IPS-18c (cell line): Measurements from ENCODE around the gene SEMG1.

ENCODE experiments used
- H3K4me3 ChIP-seq: 2 replicates; pipeline ENCODE4 v1.7.0; 2013; ENCODE audit warnings: low read depth, mild to moderate bottlenecking, low read length, moderate library complexity; ENCODE audit not compliant: insufficient read depth
- H3K9me3 ChIP-seq: one replicate; pipeline ENCODE4 v1.6.1; 2013; ENCODE audit warnings: mild to moderate bottlenecking, low read length, moderate library complexity; ENCODE audit not compliant: control insufficient read depth, insufficient read depth

Gene SEMG1

DNA sequence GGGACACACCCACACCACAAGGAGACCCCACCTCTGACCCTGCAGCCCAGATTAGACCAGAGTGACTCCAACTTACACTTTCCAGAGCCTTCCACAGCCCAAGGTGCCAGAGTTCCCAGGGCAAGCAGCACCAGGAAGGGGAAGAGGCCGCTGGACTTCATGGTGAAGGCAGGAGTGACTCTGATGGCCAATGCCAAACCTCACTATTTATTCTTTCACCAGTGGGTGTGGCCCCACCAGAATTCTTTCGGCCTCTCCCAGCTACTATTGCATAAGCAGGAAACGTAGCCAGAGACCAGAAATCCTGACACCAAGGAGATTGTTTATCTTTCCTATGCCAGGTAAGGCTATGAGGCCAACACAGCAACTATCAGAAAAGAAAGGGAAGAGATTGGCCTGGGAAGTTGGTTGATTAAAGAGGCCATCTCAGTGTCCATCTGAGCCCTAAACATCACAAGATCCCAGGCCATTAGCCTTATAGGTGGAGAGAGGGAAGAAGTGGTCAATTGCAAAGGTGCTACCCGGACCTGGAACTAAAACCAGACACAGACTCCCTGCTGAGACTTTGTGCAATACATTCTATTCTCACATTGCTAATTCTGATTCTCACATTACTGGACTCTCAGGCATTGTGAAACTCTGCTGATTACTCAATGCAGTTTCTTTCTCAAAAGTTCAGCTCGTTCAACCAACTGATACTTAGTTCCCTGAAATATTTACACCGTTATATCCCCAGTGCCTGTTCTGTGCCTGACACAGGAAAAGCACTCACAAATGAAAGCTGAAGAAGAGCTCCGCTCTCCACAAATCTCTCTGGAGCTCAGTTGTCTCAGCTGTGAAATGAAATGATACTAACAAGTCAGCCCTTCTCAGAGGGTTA, 47.8 kb downstream of the SEMG1 start, which contains the start of gene SLPI:
SLPI (minus strand) TSS at position 182 of the 880 bp plus-strand sequence; CDS start at position 161, 21 bp downstream.
- no peak within 1 kb of the TSS for H3K4me3 ChIP-seq
- H3K9me3 ChIP-seq, result no peaks in the 10 kb centered on the region

DNA sequence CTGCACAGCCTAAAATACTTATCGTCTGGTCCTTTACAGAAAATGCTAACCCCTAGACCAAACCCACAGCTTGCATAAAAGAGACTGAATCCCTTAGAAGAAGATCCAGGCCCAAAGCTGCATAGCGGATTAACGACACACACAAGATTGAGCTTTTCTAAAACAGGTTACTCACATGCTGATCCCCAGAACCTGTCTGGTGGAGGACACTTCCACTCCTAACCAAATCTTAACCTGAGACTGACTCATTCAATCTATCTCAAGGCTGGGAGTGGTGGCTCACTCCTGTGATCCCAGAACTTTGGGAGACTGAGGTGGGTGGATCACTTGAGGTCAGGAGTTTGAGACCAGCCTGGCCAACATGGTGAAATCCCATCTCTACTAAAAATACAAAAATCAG, 50.3 kb downstream of the SEMG1 start:
- no peak overlapping the region for H3K4me3 ChIP-seq
- H3K9me3 ChIP-seq, result no peaks in the 10 kb centered on the region

DNA sequence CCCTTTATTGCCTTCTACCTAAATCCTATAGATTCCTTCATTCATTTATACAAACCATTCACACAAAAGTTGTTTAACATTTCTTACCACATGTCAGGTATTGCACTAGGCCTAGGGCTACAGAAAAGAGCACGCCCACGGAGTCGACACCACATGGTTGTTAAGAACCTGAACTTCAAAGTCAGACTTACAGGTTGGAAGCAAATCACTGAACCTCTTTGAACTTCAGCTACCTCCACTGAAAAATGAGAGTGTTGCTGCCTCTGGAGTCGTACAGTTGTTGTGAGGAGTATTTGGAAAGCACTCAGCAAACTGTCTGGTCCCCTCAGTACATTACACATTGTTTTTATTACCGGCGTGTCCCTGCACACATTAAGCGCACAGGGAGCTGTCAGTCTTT, 50.9 kb downstream of the SEMG1 start:
- H3K9me3 ChIP-seq, result no peaks in the 10 kb centered on the region
- H3K4me3 ChIP-seq, result no peak overlapping the region

DNA sequence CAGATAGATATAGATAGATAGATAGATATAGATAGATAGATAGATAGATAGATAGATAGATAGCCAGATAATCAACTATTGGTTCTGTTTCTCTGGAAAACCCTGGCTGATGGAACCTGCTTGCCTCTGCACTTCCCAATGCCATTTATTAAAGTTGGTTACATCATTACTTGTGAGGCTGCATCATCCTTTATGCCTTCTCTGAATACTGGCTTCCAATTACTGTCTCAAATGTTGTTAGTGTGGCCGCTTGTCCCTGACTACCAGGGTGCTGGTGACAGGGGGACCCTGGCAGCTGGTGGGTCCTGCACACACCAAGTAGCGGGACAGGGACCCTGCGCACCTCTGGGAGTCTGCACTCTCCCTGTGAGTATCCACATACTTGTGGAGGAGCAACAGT, 51.4 kb downstream of the SEMG1 start:
- Histone ChIP-seq H3K4me3 (no peak overlapping the region), H3K9me3 (no peaks in the 10 kb centered on the region)

DNA sequence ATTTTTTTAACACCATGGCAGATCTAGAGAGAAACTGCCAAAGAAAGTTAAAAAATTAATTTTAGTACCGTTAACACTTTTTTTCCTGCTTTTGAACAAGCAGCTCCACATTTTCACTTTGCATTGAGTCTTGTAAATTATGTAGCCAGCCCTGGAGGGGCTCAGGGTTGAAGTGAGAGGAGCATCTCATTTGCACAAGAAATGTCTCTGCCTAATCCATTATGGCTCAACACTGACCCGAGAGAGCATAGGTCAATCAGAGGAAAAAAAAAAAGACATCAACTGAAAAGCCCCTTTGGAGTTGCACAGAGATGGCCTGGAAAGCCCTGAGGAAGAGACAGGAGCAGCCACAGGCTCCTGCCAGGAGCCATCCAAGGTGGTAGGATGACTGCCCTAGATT, 51.8 kb downstream of the SEMG1 start:
- H3K9me3 ChIP-seq, result no peaks in the 10 kb centered on the region

More for the DNA sequence above, 51.8 kb downstream of the SEMG1 start:
- no peak overlapping the region for H3K4me3 ChIP-seq
